ENCODE results near the gene KLF3.

KLF3 gene

GRCh38 chr4:38650133-38650532, 13.9 kb upstream of the KLF3 start:
- no CpG with 5 or more reads among the region's 9 CpGs for whole genome bisulfite sequencing (ENCODE audit: insufficient coverage, insufficient read length)
- no peaks in the 10 kb centered on the region for H3K4me1 ChIP-seq (ENCODE audit: control insufficient read depth, insufficient read depth, low read length)
- no peaks in the 10 kb centered on the region for H3K9me3 ChIP-seq (ENCODE audit: control insufficient read depth, insufficient read depth, low read length)
- H3K36me3 ChIP-seq (ENCODE audit: control insufficient read depth, insufficient read depth, low read length) = no peaks in the 10 kb centered on the region
- no peak overlapping the region for H3K27ac ChIP-seq (ENCODE audit: low read length)
- no peak overlapping the region for H3K4me3 ChIP-seq (ENCODE audit: low read length)
- no peak for DNase-seq (ENCODE audit: low read depth, low spot score)
- H3K27me3 ChIP-seq (ENCODE audit: control insufficient read depth, insufficient read depth, low read length) = no peaks in the 10 kb centered on the region

GRCh38 chr4:38654273-38654672, 9.7 kb upstream of the KLF3 start:
- H3K27ac ChIP-seq (ENCODE audit: low read length) = no peak overlapping the region
- DNase-seq (ENCODE audit: low read depth, low spot score) = no peak
- H3K4me3 ChIP-seq (ENCODE audit: low read length) = no peak overlapping the region
- H3K36me3 ChIP-seq (ENCODE audit: control insufficient read depth, insufficient read depth, low read length) = no peaks in the 10 kb centered on the region
- no peaks in the 10 kb centered on the region for H3K9me3 ChIP-seq (ENCODE audit: control insufficient read depth, insufficient read depth, low read length)
- H3K4me1 ChIP-seq (ENCODE audit: control insufficient read depth, insufficient read depth, low read length) = no peaks in the 10 kb centered on the region
- no CpG with 5 or more reads among the region's 8 CpGs for WGBS (ENCODE audit: insufficient coverage, insufficient read length)
- no peaks in the 10 kb centered on the region for H3K27me3 ChIP-seq (ENCODE audit: control insufficient read depth, insufficient read depth, low read length)

GRCh38 chr4:38656111-38656510, 7.9 kb upstream of the KLF3 start:
- no peaks in the 10 kb centered on the region for H3K4me1 ChIP-seq (ENCODE audit: control insufficient read depth, insufficient read depth, low read length)
- H3K36me3 ChIP-seq (ENCODE audit: control insufficient read depth, insufficient read depth, low read length) = no peaks in the 10 kb centered on the region
- no peak for DNase-seq (ENCODE audit: low read depth, low spot score)
- no CpG with 5 or more reads among the region's 2 CpGs for WGBS (ENCODE audit: insufficient coverage, insufficient read length)
- H3K9me3 ChIP-seq (ENCODE audit: control insufficient read depth, insufficient read depth, low read length) = no peaks in the 10 kb centered on the region
- H3K27ac ChIP-seq (ENCODE audit: low read length) = no peak overlapping the region
- H3K4me3 ChIP-seq (ENCODE audit: low read length) = no peak overlapping the region
- H3K27me3 ChIP-seq (ENCODE audit: control insufficient read depth, insufficient read depth, low read length) = no peaks in the 10 kb centered on the region

GRCh38 chr4:38659346-38659745, 4.7 kb upstream of the KLF3 start:
- H3K36me3 ChIP-seq (ENCODE audit: control insufficient read depth, insufficient read depth, low read length) = no peaks in the 10 kb centered on the region
- peaks cover 5% of the 10 kb centered on the region; the same call in 1 of the 2 replicates for H3K27me3 ChIP-seq (ENCODE audit: control insufficient read depth, insufficient read depth, low read length)
- no peaks in the 10 kb centered on the region for H3K4me1 ChIP-seq (ENCODE audit: control insufficient read depth, insufficient read depth, low read length)
- DNase-seq (ENCODE audit: low read depth, low spot score) = no peak
- H3K27ac ChIP-seq (ENCODE audit: low read length) = no peak overlapping the region
- no peaks in the 10 kb centered on the region for H3K9me3 ChIP-seq (ENCODE audit: control insufficient read depth, insufficient read depth, low read length)
- WGBS (ENCODE audit: insufficient coverage, insufficient read length) = no CpG with 5 or more reads among the region's 3 CpGs
- no peak overlapping the region for H3K4me3 ChIP-seq (ENCODE audit: low read length)

- DNase-seq (ENCODE audit: low read depth, low spot score) = no peak
- no peak overlapping the region for H3K4me3 ChIP-seq (ENCODE audit: low read length)
- peaks cover 5% of the 10 kb centered on the region; the same call in 1 of the 2 replicates for H3K27me3 ChIP-seq (ENCODE audit: control insufficient read depth, insufficient read depth, low read length)
- no peaks in the 10 kb centered on the region for H3K36me3 ChIP-seq (ENCODE audit: control insufficient read depth, insufficient read depth, low read length)
- no peaks in the 10 kb centered on the region for H3K4me1 ChIP-seq (ENCODE audit: control insufficient read depth, insufficient read depth, low read length)
- no peaks in the 10 kb centered on the region for H3K9me3 ChIP-seq (ENCODE audit: control insufficient read depth, insufficient read depth, low read length)
- H3K27ac ChIP-seq (ENCODE audit: low read length) = no peak overlapping the region
- WGBS (ENCODE audit: insufficient coverage, insufficient read length) = 100% methylated on average over 1 of the region's 4 CpGs
These were observed 3.2 kb upstream of the KLF3 start for GRCh38 chr4:38660838-38661237.

GRCh38 chr4:38661371-38661770, 2.6 kb upstream of the KLF3 start:
- WGBS (ENCODE audit: insufficient coverage, insufficient read length) = no CpG with 5 or more reads among the region's 3 CpGs
- Histone ChIP-seq H3K4me1 (ENCODE audit: control insufficient read depth, insufficient read depth, low read length) (no peaks in the 10 kb centered on the region), H3K27me3 (ENCODE audit: control insufficient read depth, insufficient read depth, low read length) (peaks cover 5% of the 10 kb centered on the region; the same call in 1 of the 2 replicates), H3K4me3 (ENCODE audit: low read length) (no peak overlapping the region), H3K9me3 (ENCODE audit: control insufficient read depth, insufficient read depth, low read length) (no peaks in the 10 kb centered on the region), H3K36me3 (ENCODE audit: control insufficient read depth, insufficient read depth, low read length) (no peaks in the 10 kb centered on the region), H3K27ac (ENCODE audit: low read length) (no peak overlapping the region)
- no peak for DNase-seq (ENCODE audit: low read depth, low spot score)

GRCh38 chr4:38662522-38663089, 1.4 kb upstream of the KLF3 start:
- no CpG with 5 or more reads among the region's 26 CpGs for WGBS (ENCODE audit: insufficient coverage, insufficient read length)
- Histone ChIP-seq H3K4me1 (ENCODE audit: control insufficient read depth, insufficient read depth, low read length) (no peaks in the 10 kb centered on the region; the same call in 1 of the 2 replicates), H3K27me3 (ENCODE audit: control insufficient read depth, insufficient read depth, low read length) (peaks cover 5% of the 10 kb centered on the region; the same call in 1 of the 2 replicates), H3K4me3 (ENCODE audit: low read length) (peak overlapping the region; percentile 64; the same call in 1 of the 2 replicates), H3K27ac (ENCODE audit: low read length) (no peak overlapping the region), H3K9me3 (ENCODE audit: control insufficient read depth, insufficient read depth, low read length) (no peaks in the 10 kb centered on the region), H3K36me3 (ENCODE audit: control insufficient read depth, insufficient read depth, low read length) (no peaks in the 10 kb centered on the region)
- DNase-seq (ENCODE audit: low read depth, low spot score) = no peak

- Histone ChIP-seq H3K27ac (ENCODE audit: low read length) (no peak overlapping the region), H3K4me3 (ENCODE audit: low read length) (peak overlapping the region; percentile 64; the same call in 1 of the 2 replicates), H3K36me3 (ENCODE audit: control insufficient read depth, insufficient read depth, low read length) (no peaks in the 10 kb centered on the region), H3K27me3 (ENCODE audit: control insufficient read depth, insufficient read depth, low read length) (peaks cover 5% of the 10 kb centered on the region; the same call in 1 of the 2 replicates), H3K9me3 (ENCODE audit: control insufficient read depth, insufficient read depth, low read length) (no peaks in the 10 kb centered on the region), H3K4me1 (ENCODE audit: control insufficient read depth, insufficient read depth, low read length) (no peaks in the 10 kb centered on the region; the same call in 1 of the 2 replicates)
- WGBS (ENCODE audit: insufficient coverage, insufficient read length) = no CpG with 5 or more reads among the region's 85 CpGs
- no peak for DNase-seq (ENCODE audit: low read depth, low spot score)
These were observed 754 bp upstream of the KLF3 start for GRCh38 chr4:38663090-38663800.

GRCh38 chr4:38664706-38665401, 855 bp downstream of the KLF3 start:
- peaks cover 5% of the 10 kb centered on the region; the same call in 1 of the 2 replicates for H3K27me3 ChIP-seq (ENCODE audit: control insufficient read depth, insufficient read depth, low read length)
- no peaks in the 10 kb centered on the region for H3K9me3 ChIP-seq (ENCODE audit: control insufficient read depth, insufficient read depth, low read length)
- H3K27ac ChIP-seq (ENCODE audit: low read length) = no peak overlapping the region
- H3K4me1 ChIP-seq (ENCODE audit: control insufficient read depth, insufficient read depth, low read length) = no peaks in the 10 kb centered on the region; the same call in 1 of the 2 replicates
- no CpG with 5 or more reads among the region's 53 CpGs for WGBS (ENCODE audit: insufficient coverage, insufficient read length)
- no peak for DNase-seq (ENCODE audit: low read depth, low spot score)
- H3K36me3 ChIP-seq (ENCODE audit: control insufficient read depth, insufficient read depth, low read length) = no peaks in the 10 kb centered on the region
- peak overlapping the region; percentile 64; the same call in 1 of the 2 replicates for H3K4me3 ChIP-seq (ENCODE audit: low read length)

- Histone ChIP-seq H3K9me3 (ENCODE audit: control insufficient read depth, insufficient read depth, low read length) (no peaks in the 10 kb centered on the region), H3K27ac (ENCODE audit: low read length) (no peak overlapping the region), H3K4me3 (ENCODE audit: low read length) (no peak overlapping the region), H3K36me3 (ENCODE audit: control insufficient read depth, insufficient read depth, low read length) (no peaks in the 10 kb centered on the region), H3K4me1 (ENCODE audit: control insufficient read depth, insufficient read depth, low read length) (no peaks in the 10 kb centered on the region; the same call in 1 of the 2 replicates), H3K27me3 (ENCODE audit: control insufficient read depth, insufficient read depth, low read length) (peaks cover 5% of the 10 kb centered on the region; the same call in 1 of the 2 replicates)
- no CpG with 5 or more reads among the region's 5 CpGs for WGBS (ENCODE audit: insufficient coverage, insufficient read length)
- DNase-seq (ENCODE audit: low read depth, low spot score) = no peak
These were observed 1.8 kb downstream of the KLF3 start for GRCh38 chr4:38665551-38666411.

Data from iPS DF 6.9 (cell line).